K562 (cell line): ENCODE data around the gene GPR15. TPM values are rescaled to one million over a fixed set of nuclear protein-coding genes. Genes with fewer than 3 reads are reported as not detected.

Experiments used
- ATAC-seq: fragments of 200-7000 bp; cut with Tn5 transposase; 3 replicates; pipeline ENCODE4 v1.9.1; 2020; ENCODE audit warnings: moderate library complexity
- BruUV-seq: library from RNA; stranded (reverse); fragments of 400-500 nt; replicated peaks from 2 replicates; lab custom pipeline; 2021; lab: Mats Ljungman, UMichigan
- CTCF ChIA-PET: fragments of 300-600 bp; formaldehyde crosslinking; extraction: SDS; loops from one replicate; lab custom pipeline; 2021; ENCODE audit warnings: low intra/inter-chr PET ratio; lab: Yijun Ruan, JAX
- POLR2A ChIA-PET: fragments of 300-600, 350-650 bp; sonication (Branson Sonifier 250); formaldehyde crosslinking; extraction: SDS; loops from one replicate; lab custom pipeline; 2021; ENCODE audit warnings: antibody characterized with exemption, inconsistent platforms; lab: Yijun Ruan, JAX
- DNase-seq, 4 experiments: peaks; one replicate each; pipeline versions ENCODE4 v3.0.0 to v3.0.0-alpha.2; 2011 to 2018; ENCODE audit warnings: low spot score in 3 of 4, mixed read lengths in 3 of 4; ENCODE audit errors: extremely low read depth in 1 of 4
- FAIRE-seq: peaks from 2 replicates; lab custom pipeline; 2011; peaks lifted over from hg19 to GRCh38; lab: Jason Lieb, UNC
- H2AFZ ChIP-seq: 2 replicates; pipeline ENCODE4 v1.6.0; 2011; ENCODE audit warnings: low read depth, low read length, control low read depth, inconsistent platforms
- H3K27ac ChIP-seq: fragments of 200-600 bp; 3 replicates; pipeline ENCODE4 v1.8.0; 2011; ENCODE audit warnings: low read depth, mild to moderate bottlenecking, control low read depth, inconsistent platforms, low read length, moderate library complexity, mixed read lengths; ENCODE audit errors: extremely low read depth
- H3K27me3 ChIP-seq, 2 experiments: fragments of 300-600 bp in 1 of 2; 2 replicates in 1 of 2; 3 replicates in 1 of 2; pipeline versions ENCODE4 v1.6.0 to v1.8.0; 2011; ENCODE audit warnings: inconsistent platforms in 2 of 2, low read length in 2 of 2, mild to moderate bottlenecking in 1 of 2, mixed read lengths in 1 of 2, moderate library complexity in 1 of 2; ENCODE audit not compliant: control insufficient read depth in 2 of 2, insufficient read depth in 2 of 2
- H3K36me3 ChIP-seq: fragments of 300-600 bp; 3 replicates; pipeline ENCODE4 v1.8.0; 2011; ENCODE audit warnings: mild to moderate bottlenecking, low read length, inconsistent platforms; ENCODE audit not compliant: control insufficient read depth, insufficient read depth
- H3K4me1 ChIP-seq, 2 experiments: fragments of 200-600 bp in 1 of 2; replicated peaks in 1 of 2; 2 replicates in 1 of 2; 3 replicates in 1 of 2; pipeline versions ENCODE4 v1.5.1 to v1.8.0; 2011; ENCODE audit warnings: inconsistent platforms in 2 of 2, low read length in 2 of 2, mild to moderate bottlenecking in 1 of 2, mixed read lengths in 1 of 2, moderate library complexity in 1 of 2; ENCODE audit not compliant: control insufficient read depth in 2 of 2, insufficient read depth in 2 of 2
- H3K4me2 ChIP-seq: 2 replicates; pipeline ENCODE4 v1.6.1; 2011; ENCODE audit warnings: low read length, control low read depth, inconsistent platforms, mixed read lengths; ENCODE audit not compliant: insufficient read depth
- H3K4me3 ChIP-seq: fragments of 200-600 bp; sonication (generic), shearing (Covaris generic); 2 replicates; pipeline ENCODE4 v1.5.1; 2016; ENCODE audit warnings: control low read depth, inconsistent platforms
- H3K79me2 ChIP-seq: fragments of 200-600 bp; 3 replicates; pipeline ENCODE4 v1.8.0; 2011; ENCODE audit warnings: low read length, inconsistent platforms; ENCODE audit not compliant: control insufficient read depth, insufficient read depth
- H3K9ac ChIP-seq, 2 experiments: 2 replicates each; pipeline versions ENCODE4 v1.6.0 to v1.6.1; 2011; ENCODE audit warnings: low read depth in 2 of 2, low read length in 2 of 2, control low read depth in 1 of 2, inconsistent platforms in 1 of 2, mild to moderate bottlenecking in 1 of 2, mixed read lengths in 1 of 2; ENCODE audit not compliant: insufficient read depth in 1 of 2
- H3K9me1 ChIP-seq: one replicate; pipeline ENCODE4 v1.6.0; 2011; ENCODE audit warnings: inconsistent platforms, mild to moderate bottlenecking, low read length, moderate library complexity; ENCODE audit not compliant: control insufficient read depth, insufficient read depth
- H3K9me3 ChIP-seq: replicated peaks from 2 replicates; pipeline ENCODE4 v1.5.1; 2011; ENCODE audit warnings: low read depth, low read length, inconsistent platforms; ENCODE audit not compliant: control insufficient read depth, insufficient read depth
- H4K20me1 ChIP-seq: replicated peaks from 2 replicates; pipeline ENCODE4 v1.6.1; 2011; ENCODE audit warnings: low read length, inconsistent platforms, mixed read lengths; ENCODE audit not compliant: control insufficient read depth, insufficient read depth
- ADNP ChIP-seq: fragments of 200-800 bp; sonication (Bioruptor generic); IDR thresholded peaks from 2 replicates; pipeline ENCODE4 v1.6.1; 2016; ENCODE audit warnings: missing genetic modification characterization, missing compliant biosample characterization
- HEY1 ChIP-seq: fragments of 250-450 bp; sonication (Bioruptor Pico); IDR thresholded peaks from 2 replicates; pipeline ENCODE4 v1.5.0; 2020; ENCODE audit warnings: mild to moderate bottlenecking, moderate library complexity, borderline replicate concordance
- HNRNPH1 ChIP-seq: fragments of 200-400 bp; formaldehyde crosslinking; optimal IDR thresholded peaks from 2 replicates; pipeline ENCODE3; 2017; ENCODE audit warnings: low read depth, mild to moderate bottlenecking, low read length, moderate library complexity
- JUN ChIP-seq, 2 experiments: sonication (generic) in 1 of 2; formaldehyde crosslinking in 1 of 2; IDR thresholded peaks; 2 replicates each; pipeline versions ENCODE4 v1.6.1 to v1.8.0; 2012 to 2022; ENCODE audit warnings: borderline replicate concordance in 2 of 2, mild to moderate bottlenecking in 2 of 2, improper control_type of control experiment in 1 of 2, low read depth in 1 of 2, low read length in 1 of 2, missing genetic modification reagents in 1 of 2
- MCM3 ChIP-seq: fragments of 450-650 bp; IDR thresholded peaks from 2 replicates; pipeline ENCODE4 v1.6.1; 2016
- NR3C1 ChIP-seq: sonication (generic); formaldehyde crosslinking; IDR thresholded peaks from 2 replicates; pipeline ENCODE4 v1.8.1; 2022; ENCODE audit warnings: missing genetic modification reagents
- POLR2G ChIP-seq: fragments of 200-400 bp; formaldehyde crosslinking; IDR thresholded peaks from 2 replicates; pipeline ENCODE4 v1.6.1; 2017; ENCODE audit warnings: low read depth, mild to moderate bottlenecking, antibody characterized with exemption, low read length, moderate library complexity
- RAD21 ChIP-seq, 2 experiments: fragments of 250-450 bp in 1 of 2; fragments of 450-650 bp in 1 of 2; sonication (Bioruptor Pico) in 1 of 2; formaldehyde crosslinking in 1 of 2; IDR thresholded peaks in 1 of 2; conservative IDR thresholded peaks in 1 of 2; 2 replicates each; pipeline versions ENCODE4 v1.4.0 to v1.8.0; 2020 to 2022; ENCODE audit warnings: mild to moderate bottlenecking in 2 of 2, moderate library complexity in 1 of 2
- SREBF1 ChIP-seq: fragments of 150-350 bp; IDR thresholded peaks from 2 replicates; pipeline ENCODE4 v1.6.1; 2014; ENCODE audit warnings: antibody characterized with exemption, low read depth, low read length, borderline replicate concordance
- STAT5A ChIP-seq: IDR thresholded peaks from 2 replicates; pipeline ENCODE4 v1.6.1; 2012; ENCODE audit warnings: low read length, inconsistent platforms, borderline replicate concordance
- ZNF253 ChIP-seq: fragments of 250-450 bp; sonication (Bioruptor Pico); conservative IDR thresholded peaks from 2 replicates; pipeline ENCODE4 v1.6.1; 2021; ENCODE audit warnings: mild to moderate bottlenecking
- ZNF431 ChIP-seq: sonication (generic); formaldehyde crosslinking; IDR thresholded peaks from 2 replicates; pipeline ENCODE4 v1.8.0; 2022; ENCODE audit warnings: mild to moderate bottlenecking, missing genetic modification reagents
- WGBS: fragments of 100-300 bp; shearing (Covaris generic); methylation state at CpG from one replicate; pipeline ENCODE4 v1.1.6; 2016; ENCODE audit warnings: low coverage, mixed read lengths; ENCODE audit not compliant: insufficient coverage; ENCODE audit errors: missing lambda C conversion rate; 5-methylcytosine and 5-hydroxymethylcytosine counted together
- in situ Hi-C: fragments of 300-500 bp; cut with MboI; formaldehyde crosslinking; loops from 4 replicates; pipeline ENCODE4 v1.15.0; 2018; ENCODE audit warnings: inconsistent platforms, mixed read lengths
- intact Hi-C: fragments of 100-400 bp; cut with micrococcal nuclease; formaldehyde crosslinking; loops from 2 replicates; pipeline ENCODE4 v1.14.2; 2022
- polyA plus RNA-seq, 8 experiments: library from polyadenylated mRNA; depleted of rRNA in 4 of 8; stranded (reverse) in 5 of 8; unstranded in 3 of 8; fragments of >200 nt; fragmentation: Nextera tagmentation in 2 of 8; fragmentation: Illumina TruSeq in 1 of 8; extraction: Ambion mirVana in 2 of 8; extraction: Trizol in 1 of 8; gene quantifications; 2 replicates each; pipeline versions ENCODE4 v1.2.1 to v1.2.3, GENCODE V29; 2011 to 2014; ENCODE audit warnings: inconsistent platforms in 1 of 8, missing spikeins in 1 of 8
- total RNA-seq, 7 experiments: library from RNA; depleted of rRNA in 6 of 7; stranded (reverse); fragments of >200 nt in 6 of 7; fragmentation: Illumina TruSeq in 2 of 7; extraction: Trizol in 2 of 7; gene quantifications; 2 replicates each; pipeline versions ENCODE4 v1.2.1 to v1.2.3, GENCODE V29; 2011 to 2021; ENCODE audit warnings: low replicate concordance in 1 of 7
- TF ChIP-seq, protein P1 (sequence below): IDR thresholded peaks from 2 replicates; pipeline ENCODE4 v1.6.1; 2012; ENCODE audit warnings: low read depth, low read length, improper control_type of control experiment, borderline replicate concordance
- TF ChIP-seq, protein P2 (sequence below): fragments of 250-450 bp; sonication (Bioruptor Pico); IDR thresholded peaks from 2 replicates; pipeline ENCODE4 v1.8.0; 2022; ENCODE audit warnings: moderate library complexity, mild to moderate bottlenecking, inconsistent platforms

The GPR15 gene
- total and polyA plus RNA-seq, 9 of the 15 experiments (the other 6 are each of a cell fraction or from before 2014, with no cell fraction given) = 0.13 TPM; not detected in 8

DNA sequence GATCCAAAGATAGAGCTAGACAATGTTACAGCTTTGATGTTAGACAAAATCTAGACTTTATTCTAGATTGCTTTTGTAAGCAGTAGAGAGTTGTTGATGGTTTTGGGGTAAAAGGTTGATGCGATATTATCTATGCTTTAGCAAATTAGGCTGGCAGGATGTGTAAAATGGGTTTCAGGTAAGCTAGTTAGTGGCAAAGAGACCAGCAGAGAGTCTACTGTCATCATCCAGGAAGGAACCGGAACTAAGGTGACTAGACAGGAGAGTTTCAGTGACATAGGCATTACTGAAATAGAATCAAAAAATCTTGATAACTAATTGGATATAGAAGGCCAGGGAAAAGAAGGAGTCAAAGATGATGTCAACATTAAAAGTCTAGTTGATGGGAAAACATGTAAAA, 23.2 kb upstream of the GPR15 start:
- H3K9me3 ChIP-seq = no peaks in the 10 kb centered on the region
- no peak overlapping the region for H3K9ac ChIP-seq
- H3K9me1 ChIP-seq = no peaks in the 10 kb centered on the region
- no peaks in the 10 kb centered on the region for H3K27me3 ChIP-seq
- no peaks in the 10 kb centered on the region for H3K79me2 ChIP-seq
- ATAC-seq = no peak
- H3K36me3 ChIP-seq = no peaks in the 10 kb centered on the region
- no peak overlapping the region for H2AFZ ChIP-seq
- FAIRE-seq = no peak
- ChIA-PET POLR2A (no interaction called here), CTCF (no interaction called here)
- no peak overlapping the region for H3K4me2 ChIP-seq
- TF ChIP-seq SREBF1 (no peak), ZNF431 (no peak), STAT5A (no peak)
- TF ChIP-seq, protein P1, sequence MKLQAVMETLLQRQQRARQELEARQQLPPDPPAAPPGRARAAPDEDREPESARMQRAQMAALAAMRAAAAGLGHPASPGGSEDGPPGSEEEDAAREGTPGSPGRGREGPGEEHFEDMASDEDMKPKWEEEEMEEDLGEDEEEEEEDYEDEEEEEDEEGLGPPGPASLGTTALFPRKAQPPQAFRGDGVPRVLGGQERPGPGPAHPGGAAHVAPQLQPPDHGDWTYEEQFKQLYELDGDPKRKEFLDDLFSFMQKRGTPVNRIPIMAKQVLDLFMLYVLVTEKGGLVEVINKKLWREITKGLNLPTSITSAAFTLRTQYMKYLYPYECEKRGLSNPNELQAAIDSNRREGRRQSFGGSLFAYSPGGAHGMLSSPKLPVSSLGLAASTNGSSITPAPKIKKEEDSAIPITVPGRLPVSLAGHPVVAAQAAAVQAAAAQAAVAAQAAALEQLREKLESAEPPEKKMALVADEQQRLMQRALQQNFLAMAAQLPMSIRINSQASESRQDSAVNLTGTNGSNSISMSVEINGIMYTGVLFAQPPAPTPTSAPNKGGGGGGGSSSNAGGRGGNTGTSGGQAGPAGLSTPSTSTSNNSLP = no peak
- no peak for DNase-seq
- no peak overlapping the region for H3K4me3 ChIP-seq
- intact Hi-C loops = no loop called here
- 38% methylated on average over 2 of the region's 2 CpGs for WGBS
- BruUV-seq = no TSS peak
- no peaks in the 10 kb centered on the region for H4K20me1 ChIP-seq
- no peaks in the 10 kb centered on the region; a peak in 1 of 5 replicates for H3K4me1 ChIP-seq
- in situ Hi-C loops = no loop called here
- H3K27ac ChIP-seq = no peak overlapping the region

DNA sequence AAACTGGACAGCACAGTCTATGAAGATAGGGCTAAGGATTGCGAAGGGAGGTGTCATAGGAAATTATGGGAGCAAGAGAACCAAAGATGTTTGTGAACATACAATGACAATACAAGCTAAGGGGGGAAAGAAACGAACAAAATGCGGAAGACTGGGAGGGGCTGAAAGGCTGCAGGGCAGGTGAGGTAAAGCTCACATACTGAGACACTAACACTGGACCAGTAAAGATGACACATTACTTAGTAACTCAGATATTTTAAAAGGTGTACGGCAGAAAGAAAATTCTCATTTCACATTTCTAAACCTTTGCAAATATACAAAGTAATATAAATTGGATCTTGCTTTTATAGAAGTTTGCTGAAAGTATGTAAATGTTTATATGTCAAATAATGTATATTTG, 19.2 kb upstream of the GPR15 start:
- ChIA-PET POLR2A (interaction anchor here (1.0 kb wide), 1 partner anchor 81 kb away, joined by 6 read pairs; no protein-coding TSS in a partner anchor), CTCF (no interaction called here)
- intact Hi-C loops (no loop called here), in situ Hi-C loops (no loop called here)
- Histone ChIP-seq H3K9me1 (no peaks in the 10 kb centered on the region), H3K9me3 (no peaks in the 10 kb centered on the region), H3K27ac (no peak overlapping the region), H3K4me3 (no peak overlapping the region), H3K4me1 (no peaks in the 10 kb centered on the region; a peak in 1 of 5 replicates), H3K36me3 (peaks cover 17% of the 10 kb centered on the region; the same call in 2 of the 3 replicates), H2AFZ (no peak overlapping the region), H3K9ac (no peak overlapping the region), H4K20me1 (no peaks in the 10 kb centered on the region), H3K27me3 (no peaks in the 10 kb centered on the region), H3K79me2 (no peaks in the 10 kb centered on the region), H3K4me2 (no peak overlapping the region)
- FAIRE-seq (no peak), DNase-seq (no peak), ATAC-seq (no peak)
- BruUV-seq = no TSS peak
- 82% methylated on average over 4 of the region's 4 CpGs for WGBS
- TF ChIP-seq JUN (IDR thresholded peaks at IDR 0.05; ENCODE audit: borderline replicate concordance, low read depth, low read length) = no peak
- TF ChIP-seq JUN (CRISPR knock-in tag; IDR thresholded peaks at IDR 0.05; ENCODE audit: borderline replicate concordance) = no peak
- no peak for TF ChIP-seq POLR2G
- no peak for TF ChIP-seq NR3C1 (CRISPR knock-in tag)
- TF ChIP-seq HNRNPH1 = no peak
- TF ChIP-seq, protein P2, sequence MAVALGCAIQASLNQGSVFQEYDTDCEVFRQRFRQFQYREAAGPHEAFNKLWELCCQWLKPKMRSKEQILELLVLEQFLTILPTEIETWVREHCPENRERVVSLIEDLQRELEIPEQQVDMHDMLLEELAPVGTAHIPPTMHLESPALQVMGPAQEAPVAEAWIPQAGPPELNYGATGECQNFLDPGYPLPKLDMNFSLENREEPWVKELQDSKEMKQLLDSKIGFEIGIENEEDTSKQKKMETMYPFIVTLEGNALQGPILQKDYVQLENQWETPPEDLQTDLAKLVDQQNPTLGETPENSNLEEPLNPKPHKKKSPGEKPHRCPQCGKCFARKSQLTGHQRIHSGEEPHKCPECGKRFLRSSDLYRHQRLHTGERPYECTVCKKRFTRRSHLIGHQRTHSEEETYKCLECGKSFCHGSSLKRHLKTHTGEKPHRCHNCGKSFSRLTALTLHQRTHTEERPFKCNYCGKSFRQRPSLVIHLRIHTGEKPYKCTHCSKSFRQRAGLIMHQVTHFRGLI = no peak
- no peak for TF ChIP-seq ADNP (tag)
- no peak for TF ChIP-seq ZNF253
- no peak for TF ChIP-seq RAD21 (CRISPR knock-in tag; conservative IDR thresholded peaks at IDR 0.05 in 1 of 2, IDR thresholded peaks at IDR 0.05 in 1 of 2)
- TF ChIP-seq MCM3 = no peak
- TF ChIP-seq HEY1 (CRISPR knock-in tag) = no peak
